GM12878 (cell line): ENCODE measurements around the gene NEK5. TPM values are rescaled to one million over a fixed set of nuclear protein-coding genes. Genes with fewer than 3 reads are reported as not detected.

Source experiments
- ATAC-seq: fragments of 200-7000 bp; cut with Tn5 transposase; 3 replicates; pipeline ENCODE4 v1.9.1; 2020; ENCODE audit warnings: mild to moderate bottlenecking, moderate library complexity
- BruUV-seq: library from RNA; stranded (reverse); fragments of 400-500 nt; replicated peaks from 2 replicates; lab custom pipeline; 2021; lab: Mats Ljungman, UMichigan
- CTCF ChIA-PET: fragments of 300-600 bp; sonication (Branson Sonifier 250); formaldehyde crosslinking; extraction: SDS; loops from one replicate; lab custom pipeline; 2021; ENCODE audit warnings: inconsistent platforms; lab: Yijun Ruan, JAX
- POLR2A ChIA-PET: fragments of 350-600 bp; formaldehyde crosslinking; extraction: SDS; loops from one replicate; lab custom pipeline; 2021; ENCODE audit warnings: inconsistent platforms; lab: Charles Lee
- RAD21 ChIA-PET: fragments of 300-600 bp; sonication (Branson Sonifier 250); formaldehyde crosslinking; loops from one replicate; lab custom pipeline; 2023; ENCODE audit warnings: antibody characterized with exemption; ENCODE audit not compliant: unreplicated experiment; lab: Charles Lee
- SMC1A ChIA-PET: fragments of 300-600 bp; sonication (Branson Sonifier 250); formaldehyde crosslinking; loops from one replicate; lab custom pipeline; 2023; ENCODE audit not compliant: unreplicated experiment, uncharacterized antibody; lab: Charles Lee
- DNase-seq: peaks from one replicate; pipeline ENCODE4 v3.0.0-alpha.2; 2011; ENCODE audit warnings: low read depth, low spot score
- FAIRE-seq: peaks from 3 replicates; lab custom pipeline; 2011; peaks lifted over from hg19 to GRCh38; lab: Jason Lieb, UNC
- H2AFZ ChIP-seq: 2 replicates; pipeline ENCODE4 v1.6.0; 2011; ENCODE audit warnings: low read depth, low read length, control low read depth; ENCODE audit not compliant: control insufficient read depth
- H3K27ac ChIP-seq: 2 replicates; pipeline ENCODE4 v1.5.1; 2011; ENCODE audit warnings: control low read depth; ENCODE audit not compliant: control insufficient read depth, insufficient read depth
- H3K27me3 ChIP-seq, 2 experiments: replicated peaks in 1 of 2; 2 replicates each; pipeline versions ENCODE4 v1.6.0 to v1.6.1; 2011; ENCODE audit warnings: low read length in 1 of 2; ENCODE audit not compliant: control insufficient read depth in 2 of 2, insufficient read depth in 2 of 2
- H3K36me3 ChIP-seq, 2 experiments: 2 replicates each; pipeline ENCODE4 v1.5.1; 2011; ENCODE audit warnings: low read length in 1 of 2; ENCODE audit not compliant: control insufficient read depth in 2 of 2, insufficient read depth in 2 of 2
- H3K4me1 ChIP-seq: 2 replicates; pipeline ENCODE4 v1.6.1; 2011; ENCODE audit warnings: mild to moderate bottlenecking, low read length, moderate library complexity, mixed read lengths; ENCODE audit not compliant: control insufficient read depth, insufficient read depth
- H3K4me2 ChIP-seq: 2 replicates; pipeline ENCODE4 v1.6.0; 2011; ENCODE audit warnings: control low read depth; ENCODE audit not compliant: control insufficient read depth, insufficient read depth
- H3K4me3 ChIP-seq: fragments of 200-600 bp; sonication (generic); 2 replicates; pipeline ENCODE4 v1.5.1; 2016
- H3K79me2 ChIP-seq: 2 replicates; pipeline ENCODE4 v1.6.0; 2011; ENCODE audit warnings: low read length; ENCODE audit not compliant: control insufficient read depth, insufficient read depth
- H3K9ac ChIP-seq: 2 replicates; pipeline ENCODE4 v1.8.0; 2011; ENCODE audit warnings: low read length, control low read depth, mixed read lengths; ENCODE audit not compliant: control insufficient read depth, insufficient read depth
- H3K9me3 ChIP-seq: replicated peaks from 3 replicates; pipeline ENCODE4 v1.5.1; 2011; ENCODE audit warnings: mild to moderate bottlenecking, low read length; ENCODE audit not compliant: control insufficient read depth, insufficient read depth
- H4K20me1 ChIP-seq: 2 replicates; pipeline ENCODE4 v1.6.0; 2011; ENCODE audit not compliant: control insufficient read depth, insufficient read depth
- ESRRA ChIP-seq: IDR thresholded peaks from 2 replicates; pipeline ENCODE4 v1.6.1; 2012; ENCODE audit warnings: mild to moderate bottlenecking, low read length, improper control_type of control experiment
- IKZF2 ChIP-seq, 2 experiments: fragments of 450-650 bp; IDR thresholded peaks; 2 replicates each; pipeline ENCODE4 v1.6.1; 2017; ENCODE audit warnings: mild to moderate bottlenecking in 2 of 2, moderate library complexity in 2 of 2
- MXI1 ChIP-seq: fragments of 150-350 bp; IDR thresholded peaks from 2 replicates; pipeline ENCODE4 v1.6.1; 2011; ENCODE audit warnings: low read depth, mild to moderate bottlenecking, inconsistent platforms, low read length, improper control_type of control experiment
- PAX5 ChIP-seq: IDR thresholded peaks from 2 replicates; pipeline ENCODE4 v1.6.1; 2011; ENCODE audit warnings: low read depth, low read length, borderline replicate concordance
- RB1 ChIP-seq: fragments of 450-650 bp; formaldehyde crosslinking; IDR thresholded peaks from 2 replicates; pipeline ENCODE4 v1.6.1; 2017; ENCODE audit warnings: mild to moderate bottlenecking, borderline replicate concordance
- RFX5 ChIP-seq: IDR thresholded peaks from 2 replicates; pipeline ENCODE4 v1.6.1; 2011; ENCODE audit warnings: low read depth, low read length, improper control_type of control experiment
- WGBS: methylation state at CpG from one replicate; pipeline ENCODE4 v1.1.6; 2016; ENCODE audit warnings: low lambda C conversion rate; ENCODE audit not compliant: insufficient replicate concordance, insufficient coverage; ENCODE audit errors: missing lambda C conversion rate; 5-methylcytosine and 5-hydroxymethylcytosine counted together
- in situ Hi-C: fragments of 300-500 bp; cut with MboI; formaldehyde crosslinking; loops from 9 replicates; pipeline ENCODE4 v1.14.3; 2018; ENCODE audit warnings: mixed read lengths
- intact Hi-C: fragments of 100-400 bp; cut with micrococcal nuclease; formaldehyde crosslinking; loops from one replicate; pipeline ENCODE4 v1.14.2; 2022; ENCODE audit not compliant: unreplicated experiment
- polyA plus RNA-seq, 11 experiments: library from polyadenylated mRNA; depleted of rRNA in 4 of 11; unstranded in 6 of 11; stranded (reverse) in 5 of 11; fragments of >200 nt; fragmentation: Nextera tagmentation in 4 of 11; fragmentation: Illumina TruSeq in 1 of 11; extraction: Ambion mirVana in 4 of 11; extraction: Trizol in 1 of 11; gene quantifications; 1 replicate in 1 of 11; 2 replicates in 10 of 11; pipeline versions ENCODE4 v1.2.1 to v1.2.3, GENCODE V29; 2011 to 2016; ENCODE audit warnings: inconsistent platforms in 2 of 11, missing spikeins in 2 of 11, low read depth in 1 of 11
- total RNA-seq, 4 experiments: library from RNA; depleted of rRNA in 3 of 4; stranded (reverse); fragments of >200 nt in 3 of 4; fragmentation: Illumina TruSeq in 1 of 4; extraction: Trizol in 1 of 4; gene quantifications; 2 replicates each; pipeline versions ENCODE4 v1.2.1 to v1.2.3, GENCODE V29; 2013 to 2021
- TF ChIP-seq, protein P1 (sequence below): fragments of 450-650 bp; IDR thresholded peaks from 2 replicates; pipeline ENCODE4 v1.6.1; 2017; ENCODE audit warnings: mild to moderate bottlenecking, moderate library complexity
- TF ChIP-seq, protein P2 (sequence below): fragments of 450-650 bp; formaldehyde crosslinking; IDR thresholded peaks from 2 replicates; pipeline ENCODE4 v1.5.0; 2022; ENCODE audit warnings: mild to moderate bottlenecking, missing genetic modification characterization

Gene NEK5
- total and polyA plus RNA-seq, 10 of the 15 experiments (the other 5 are each of a cell fraction or from before 2014, with no cell fraction given) = 0.04 to 0.32 (median 0.20) TPM; not detected in 6

DNA sequence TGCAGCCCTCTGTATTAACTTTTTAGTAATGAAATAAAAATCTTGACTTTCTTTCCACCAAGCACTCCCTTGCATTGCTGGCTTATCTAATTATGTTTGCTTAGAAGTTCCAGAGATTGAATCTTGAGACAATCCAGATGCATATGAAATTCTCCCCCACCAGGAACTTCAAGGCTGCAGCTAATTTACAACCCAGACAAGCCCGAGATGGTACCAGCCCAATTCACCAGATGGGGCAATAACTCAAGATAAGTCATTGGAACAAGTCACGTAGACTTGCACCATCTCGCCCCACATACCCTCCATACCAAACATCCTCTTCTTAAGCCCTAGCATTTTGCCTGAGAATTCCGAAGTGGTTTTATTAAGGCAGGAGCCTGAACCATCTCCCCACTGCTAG lies 75.4 kb downstream of the NEK5 start:
- H3K9me3 ChIP-seq = no peaks in the 10 kb centered on the region
- no peaks in the 10 kb centered on the region for H3K4me1 ChIP-seq
- WGBS = 31% methylated on average over 4 of the region's 4 CpGs
- no peak for DNase-seq
- no peak overlapping the region for H2AFZ ChIP-seq
- no peak overlapping the region for H3K4me2 ChIP-seq
- ChIA-PET POLR2A (no interaction called here), RAD21 (no interaction called here), CTCF (interaction anchor here (1.7 kb wide), 1 partner anchor 40 kb away, joined by 3 read pairs; no protein-coding TSS in a partner anchor), SMC1A (no interaction called here)
- no peaks in the 10 kb centered on the region for H3K27me3 ChIP-seq
- no TSS peak for BruUV-seq
- ATAC-seq = no peak
- no peak overlapping the region for H3K4me3 ChIP-seq
- no peak overlapping the region for H3K27ac ChIP-seq
- in situ Hi-C loops = no loop called here
- no peak for FAIRE-seq
- no peaks in the 10 kb centered on the region for H3K36me3 ChIP-seq
- no peak for TF ChIP-seq IKZF2 (IDR thresholded peaks at IDR 0.05)
- TF ChIP-seq, protein P1, sequence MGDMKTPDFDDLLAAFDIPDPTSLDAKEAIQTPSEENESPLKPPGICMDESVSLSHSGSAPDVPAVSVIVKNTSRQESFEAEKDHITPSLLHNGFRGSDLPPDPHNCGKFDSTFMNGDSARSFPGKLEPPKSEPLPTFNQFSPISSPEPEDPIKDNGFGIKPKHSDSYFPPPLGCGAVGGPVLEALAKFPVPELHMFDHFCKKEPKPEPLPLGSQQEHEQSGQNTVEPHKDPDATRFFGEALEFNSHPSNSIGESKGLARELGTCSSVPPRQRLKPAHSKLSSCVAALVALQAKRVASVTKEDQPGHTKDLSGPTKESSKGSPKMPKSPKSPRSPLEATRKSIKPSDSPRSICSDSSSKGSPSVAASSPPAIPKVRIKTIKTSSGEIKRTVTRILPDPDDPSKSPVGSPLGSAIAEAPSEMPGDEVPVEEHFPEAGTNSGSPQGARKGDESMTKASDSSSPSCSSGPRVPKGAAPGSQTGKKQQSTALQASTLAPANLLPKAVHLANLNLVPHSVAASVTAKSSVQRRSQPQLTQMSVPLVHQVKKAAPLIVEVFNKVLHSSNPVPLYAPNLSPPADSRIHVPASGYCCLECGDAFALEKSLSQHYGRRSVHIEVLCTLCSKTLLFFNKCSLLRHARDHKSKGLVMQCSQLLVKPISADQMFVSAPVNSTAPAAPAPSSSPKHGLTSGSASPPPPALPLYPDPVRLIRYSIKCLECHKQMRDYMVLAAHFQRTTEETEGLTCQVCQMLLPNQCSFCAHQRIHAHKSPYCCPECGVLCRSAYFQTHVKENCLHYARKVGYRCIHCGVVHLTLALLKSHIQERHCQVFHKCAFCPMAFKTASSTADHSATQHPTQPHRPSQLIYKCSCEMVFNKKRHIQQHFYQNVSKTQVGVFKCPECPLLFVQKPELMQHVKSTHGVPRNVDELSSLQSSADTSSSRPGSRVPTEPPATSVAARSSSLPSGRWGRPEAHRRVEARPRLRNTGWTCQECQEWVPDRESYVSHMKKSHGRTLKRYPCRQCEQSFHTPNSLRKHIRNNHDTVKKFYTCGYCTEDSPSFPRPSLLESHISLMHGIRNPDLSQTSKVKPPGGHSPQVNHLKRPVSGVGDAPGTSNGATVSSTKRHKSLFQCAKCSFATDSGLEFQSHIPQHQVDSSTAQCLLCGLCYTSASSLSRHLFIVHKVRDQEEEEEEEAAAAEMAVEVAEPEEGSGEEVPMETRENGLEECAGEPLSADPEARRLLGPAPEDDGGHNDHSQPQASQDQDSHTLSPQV = no peak
- TF ChIP-seq MXI1 = no peak
- no peak for TF ChIP-seq PAX5
- no peak for TF ChIP-seq RFX5
- TF ChIP-seq, protein P2, sequence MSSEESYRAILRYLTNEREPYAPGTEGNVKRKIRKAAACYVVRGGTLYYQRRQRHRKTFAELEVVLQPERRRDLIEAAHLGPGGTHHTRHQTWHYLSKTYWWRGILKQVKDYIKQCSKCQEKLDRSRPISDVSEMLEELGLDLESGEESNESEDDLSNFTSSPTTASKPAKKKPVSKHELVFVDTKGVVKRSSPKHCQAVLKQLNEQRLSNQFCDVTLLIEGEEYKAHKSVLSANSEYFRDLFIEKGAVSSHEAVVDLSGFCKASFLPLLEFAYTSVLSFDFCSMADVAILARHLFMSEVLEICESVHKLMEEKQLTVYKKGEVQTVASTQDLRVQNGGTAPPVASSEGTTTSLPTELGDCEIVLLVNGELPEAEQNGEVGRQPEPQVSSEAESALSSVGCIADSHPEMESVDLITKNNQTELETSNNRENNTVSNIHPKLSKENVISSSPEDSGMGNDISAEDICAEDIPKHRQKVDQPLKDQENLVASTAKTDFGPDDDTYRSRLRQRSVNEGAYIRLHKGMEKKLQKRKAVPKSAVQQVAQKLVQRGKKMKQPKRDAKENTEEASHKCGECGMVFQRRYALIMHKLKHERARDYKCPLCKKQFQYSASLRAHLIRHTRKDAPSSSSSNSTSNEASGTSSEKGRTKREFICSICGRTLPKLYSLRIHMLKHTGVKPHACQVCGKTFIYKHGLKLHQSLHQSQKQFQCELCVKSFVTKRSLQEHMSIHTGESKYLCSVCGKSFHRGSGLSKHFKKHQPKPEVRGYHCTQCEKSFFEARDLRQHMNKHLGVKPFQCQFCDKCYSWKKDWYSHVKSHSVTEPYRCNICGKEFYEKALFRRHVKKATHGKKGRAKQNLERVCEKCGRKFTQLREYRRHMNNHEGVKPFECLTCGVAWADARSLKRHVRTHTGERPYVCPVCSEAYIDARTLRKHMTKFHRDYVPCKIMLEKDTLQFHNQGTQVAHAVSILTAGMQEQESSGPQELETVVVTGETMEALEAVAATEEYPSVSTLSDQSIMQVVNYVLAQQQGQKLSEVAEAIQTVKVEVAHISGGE (CRISPR knock-in tag) = no peak
- TF ChIP-seq RB1 = no peak
- TF ChIP-seq ESRRA = no peak
- H4K20me1 ChIP-seq = no peaks in the 10 kb centered on the region
- intact Hi-C loops = no loop called here
- no peak overlapping the region for H3K9ac ChIP-seq
- H3K79me2 ChIP-seq = no peaks in the 10 kb centered on the region
